Measurements from ENCODE around the gene FANK1.

The FANK1 gene

GRCh38 chr10:126016156-126016805, 119.9 kb downstream of the FANK1 start:
- DNase-seq (ENCODE audit: low read depth): no peak
- TF ChIP-seq CTCF (IDR thresholded peaks at IDR 0.05; ENCODE audit: control insufficient read depth, extremely low read depth, insufficient read depth): no peak
- no peak overlapping the region for H3K4me3 ChIP-seq (ENCODE audit: low read depth, low read length)

- TF ChIP-seq CTCF (IDR thresholded peaks at IDR 0.05; ENCODE audit: control insufficient read depth, extremely low read depth, insufficient read depth): no peak
- no peak overlapping the region for H3K4me3 ChIP-seq (ENCODE audit: low read depth, low read length)
- DNase-seq (ENCODE audit: low read depth): no peak
These were observed 120.5 kb downstream of the FANK1 start for GRCh38 chr10:126016882-126017281.

GRCh38 chr10:126017961-126018560, 121.7 kb downstream of the FANK1 start:
- no peak for DNase-seq (ENCODE audit: low read depth)
- TF ChIP-seq CTCF (IDR thresholded peaks at IDR 0.05; ENCODE audit: control insufficient read depth, extremely low read depth, insufficient read depth): no peak
- H3K4me3 ChIP-seq (ENCODE audit: low read depth, low read length): no peak overlapping the region

- TF ChIP-seq CTCF (IDR thresholded peaks at IDR 0.05; ENCODE audit: control insufficient read depth, extremely low read depth, insufficient read depth): no peak
- no peak for DNase-seq (ENCODE audit: low read depth)
- no peak overlapping the region for H3K4me3 ChIP-seq (ENCODE audit: low read depth, low read length)
These were observed 125.6 kb downstream of the FANK1 start for GRCh38 chr10:126021833-126022500.

GRCh38 chr10:126022841-126023240, 126.5 kb downstream of the FANK1 start:
- no peak overlapping the region for H3K4me3 ChIP-seq (ENCODE audit: low read depth, low read length)
- no peak for TF ChIP-seq CTCF (IDR thresholded peaks at IDR 0.05; ENCODE audit: control insufficient read depth, extremely low read depth, insufficient read depth)
- DNase-seq (ENCODE audit: low read depth): no peak

- no peak for TF ChIP-seq CTCF (IDR thresholded peaks at IDR 0.05; ENCODE audit: control insufficient read depth, extremely low read depth, insufficient read depth)
- no peak overlapping the region for H3K4me3 ChIP-seq (ENCODE audit: low read depth, low read length)
- no peak for DNase-seq (ENCODE audit: low read depth)
These were observed 131.3 kb downstream of the FANK1 start for GRCh38 chr10:126027692-126028091.
